NK-92 (cell line): Measurements from ENCODE around the gene HPSE2.
"Not testable (repeated sequence)": the region's sequence is repeated elsewhere in the genome, so short reads cannot be mapped to it uniquely, and the experiment has no call there.

Experiments
- DNase-seq: peaks from one replicate; lab custom pipeline; 2025; ENCODE audit not compliant: unreplicated experiment; lab: John Stamatoyannopoulos, UW

The HPSE2 gene

GRCh38 chr10:99008054-99008453 is 227.6 kb downstream of the HPSE2 start:
- DNase-seq = no peak

DNA sequence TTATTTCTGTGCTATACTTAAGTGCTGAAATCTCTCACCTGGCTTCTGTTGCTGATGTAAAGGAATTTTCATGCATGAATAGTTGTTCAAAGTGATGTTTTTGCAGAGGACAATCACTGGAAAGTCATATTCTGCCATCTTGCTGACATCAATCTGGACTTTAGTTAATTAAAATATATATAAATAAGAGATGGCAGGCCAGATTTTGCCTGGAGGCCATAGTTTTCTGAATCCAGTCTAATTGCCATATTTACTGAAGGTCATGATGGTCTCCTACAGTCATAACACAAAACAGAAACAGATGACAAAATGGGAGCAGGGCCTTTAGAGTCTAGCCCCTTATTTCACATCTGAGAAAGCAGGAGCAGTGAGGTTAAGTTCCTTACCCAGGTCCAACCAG is 228.2 kb downstream of the HPSE2 start:
- DNase-seq = no peak

GRCh38 chr10:99005254-99005653 is 230.4 kb downstream of the HPSE2 start:
- no peak for DNase-seq

GRCh38 chr10:99004738-99005137 is 230.9 kb downstream of the HPSE2 start:
- no peak for DNase-seq

- no peak for DNase-seq
Measured at GRCh38 chr10:99002392-99002791, 233.3 kb downstream of the HPSE2 start.

DNA sequence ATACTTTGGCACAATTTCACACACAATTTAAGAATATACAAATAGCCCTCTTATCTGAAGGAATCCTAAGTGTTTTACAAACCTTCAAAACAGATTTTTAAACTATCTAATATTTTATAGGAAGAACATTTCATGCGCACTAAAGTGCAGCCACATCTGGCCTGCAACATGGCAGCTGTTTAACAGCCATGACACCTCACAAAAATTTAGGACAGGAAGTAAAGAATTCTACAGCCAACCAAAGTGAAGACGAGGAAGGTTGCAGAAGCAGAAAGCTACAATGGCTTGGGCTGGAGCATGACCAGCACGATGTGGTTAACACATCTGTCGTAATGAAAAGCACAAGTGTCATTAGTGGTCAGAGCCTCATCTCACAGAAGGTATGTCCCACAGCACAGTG is 238.1 kb downstream of the HPSE2 start:
- DNase-seq = no peak

DNA sequence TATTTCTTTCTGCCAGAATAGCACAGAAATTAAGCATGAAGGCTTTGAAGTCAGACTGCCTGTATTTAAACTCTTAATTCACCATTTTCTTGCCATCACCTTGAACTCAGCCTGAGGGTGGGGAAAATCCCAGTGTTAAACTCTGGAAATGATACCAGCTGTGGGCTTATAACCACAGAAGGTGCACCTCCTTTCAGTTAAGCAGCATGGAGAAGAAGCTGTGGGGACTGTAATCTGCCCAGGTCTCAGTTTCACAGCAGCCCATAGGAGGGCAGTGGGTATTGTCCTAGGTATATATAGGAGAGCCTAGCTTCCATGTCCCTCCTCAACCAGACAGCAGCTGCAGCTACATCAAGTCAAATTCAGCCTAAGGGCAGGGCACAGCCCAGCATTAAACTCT is 241.6 kb downstream of the HPSE2 start:
- no peak for DNase-seq

DNA sequence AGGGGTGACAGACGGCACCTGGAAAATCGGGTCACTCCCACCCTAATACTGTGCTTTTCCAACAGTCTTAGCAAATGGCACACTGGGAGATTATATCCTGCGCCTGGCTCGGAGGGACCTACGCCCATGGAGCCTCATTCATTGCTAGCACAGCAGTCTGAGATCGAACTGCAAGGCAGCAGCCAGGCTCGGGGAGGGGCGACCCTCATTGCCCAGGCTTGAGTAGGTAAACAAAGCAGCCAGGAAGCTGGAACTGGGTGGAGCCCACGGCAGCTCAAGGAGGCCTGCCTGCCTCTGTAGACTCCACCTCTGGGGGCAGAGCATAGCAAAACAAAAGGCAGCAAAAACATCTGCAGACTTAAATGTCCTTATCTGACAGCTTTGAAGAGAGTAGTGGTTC is 251.9 kb downstream of the HPSE2 start:
- DNase-seq = not testable (repeated sequence)

- no peak for DNase-seq
Measured at GRCh38 chr10:98980353-98980752, 255.3 kb downstream of the HPSE2 start.

DNA sequence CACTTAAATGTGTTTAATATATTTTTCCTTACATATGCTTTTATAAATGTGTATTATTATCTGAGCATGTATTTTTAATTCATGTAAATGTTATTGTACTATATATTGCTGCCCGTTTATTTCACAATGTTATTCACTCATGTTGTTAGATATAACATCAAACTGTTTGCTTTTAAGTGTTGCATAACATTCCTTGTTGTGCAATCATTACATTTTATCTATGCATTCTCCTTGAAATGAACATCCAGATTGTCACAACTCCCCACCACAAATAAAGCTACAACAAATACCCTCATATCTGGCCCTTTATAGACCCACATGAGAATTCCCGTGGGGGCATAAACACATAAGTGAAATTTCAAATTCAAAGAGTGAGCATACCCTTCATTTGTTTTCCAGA is 264.2 kb downstream of the HPSE2 start:
- no peak for DNase-seq

- no peak for DNase-seq
Measured at GRCh38 chr10:98967601-98968000, 268.1 kb downstream of the HPSE2 start.

DNA sequence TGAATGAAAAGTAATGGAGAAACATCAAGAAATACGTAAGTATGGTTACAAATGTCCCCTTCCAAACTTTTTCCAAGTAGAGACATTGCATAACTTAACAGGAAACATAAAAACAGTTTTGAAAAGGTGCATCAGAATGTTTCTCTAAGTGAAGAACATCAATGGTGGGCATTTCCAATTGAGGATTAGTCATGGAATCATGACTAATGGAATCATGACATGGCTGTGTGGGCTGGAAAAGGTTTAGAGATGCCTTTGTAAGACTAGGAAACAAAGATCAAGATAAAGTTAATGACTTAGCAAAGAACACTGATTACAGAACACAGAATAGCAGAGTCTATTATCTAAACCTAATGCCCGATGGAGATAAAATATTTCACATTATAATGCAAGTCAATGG is 272.0 kb downstream of the HPSE2 start:
- DNase-seq = no peak

GRCh38 chr10:98959379-98959778 is 276.3 kb downstream of the HPSE2 start:
- DNase-seq = no peak

DNA sequence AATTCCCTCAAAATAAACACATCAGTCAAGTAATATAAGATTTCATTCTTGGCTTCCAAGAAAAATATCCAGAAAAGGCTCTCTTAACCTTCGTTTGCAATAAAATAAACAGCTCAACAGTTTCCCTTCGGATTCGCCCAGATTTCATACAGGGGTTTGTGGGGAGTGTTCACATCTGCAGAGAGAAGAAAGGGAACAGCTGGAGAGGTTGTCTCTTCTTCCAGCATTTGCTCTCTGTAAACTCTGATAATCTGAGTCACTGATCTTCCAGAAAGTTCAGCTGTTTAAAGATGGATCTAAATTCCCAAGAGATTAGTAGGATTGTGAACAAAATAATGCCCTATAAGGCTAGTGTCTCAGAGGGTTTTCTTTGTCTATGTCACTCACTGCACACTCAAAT is 277.9 kb downstream of the HPSE2 start:
- DNase-seq = no peak

DNA sequence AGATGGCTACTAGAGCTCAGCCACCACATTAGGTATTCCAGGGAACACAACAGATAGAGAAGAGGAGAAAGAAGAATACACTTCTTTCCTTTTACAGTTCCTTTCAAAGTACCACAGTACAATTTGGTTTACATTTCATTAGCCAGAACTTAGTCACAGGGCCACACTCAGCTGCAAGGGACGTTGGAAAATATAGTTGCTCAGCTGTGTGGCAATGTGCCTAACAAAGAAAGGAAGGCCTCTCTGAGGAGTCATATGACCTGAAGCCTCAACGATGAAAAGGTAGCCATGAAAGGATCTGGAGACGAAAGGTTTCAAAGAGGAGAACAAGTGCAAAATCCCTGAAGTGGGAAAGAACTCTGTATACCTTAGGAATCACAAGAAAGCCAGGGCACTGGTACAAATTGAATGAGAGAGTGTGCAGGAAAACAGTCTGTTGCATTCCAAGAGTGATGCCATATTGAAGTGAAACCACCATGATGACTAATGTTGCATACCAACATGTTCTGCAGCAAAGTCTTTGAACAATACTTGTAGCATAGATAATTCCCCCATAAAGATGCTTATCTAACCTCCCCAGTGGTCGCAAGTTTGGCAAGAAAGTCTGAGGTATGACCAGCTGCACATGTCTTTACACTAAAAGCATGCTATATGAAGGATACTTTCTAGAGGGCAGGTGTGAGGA is 278.9 kb downstream of the HPSE2 start:
- no peak for DNase-seq

DNA sequence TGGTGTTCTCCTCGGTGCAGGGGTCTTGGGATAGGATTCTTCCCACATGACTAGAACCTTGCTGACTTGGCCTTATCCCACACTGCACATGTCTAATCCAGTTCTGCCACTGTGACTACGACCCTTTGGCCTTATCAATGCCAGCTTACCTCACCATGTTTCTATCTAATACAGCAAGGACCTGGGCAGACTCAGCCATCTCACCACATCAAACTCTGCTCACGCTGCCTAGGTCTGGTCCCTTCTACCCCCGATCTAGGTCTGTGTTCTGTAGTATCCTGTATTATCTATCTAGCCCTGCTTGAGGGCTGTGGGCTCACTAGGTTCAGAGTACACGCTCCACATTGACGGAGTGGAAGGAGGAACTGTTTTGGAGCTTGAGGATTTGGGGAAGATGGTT is 282.4 kb downstream of the HPSE2 start:
- no peak for DNase-seq

GRCh38 chr10:98951269-98952000 is 284.2 kb downstream of the HPSE2 start:
- DNase-seq = no peak

DNA sequence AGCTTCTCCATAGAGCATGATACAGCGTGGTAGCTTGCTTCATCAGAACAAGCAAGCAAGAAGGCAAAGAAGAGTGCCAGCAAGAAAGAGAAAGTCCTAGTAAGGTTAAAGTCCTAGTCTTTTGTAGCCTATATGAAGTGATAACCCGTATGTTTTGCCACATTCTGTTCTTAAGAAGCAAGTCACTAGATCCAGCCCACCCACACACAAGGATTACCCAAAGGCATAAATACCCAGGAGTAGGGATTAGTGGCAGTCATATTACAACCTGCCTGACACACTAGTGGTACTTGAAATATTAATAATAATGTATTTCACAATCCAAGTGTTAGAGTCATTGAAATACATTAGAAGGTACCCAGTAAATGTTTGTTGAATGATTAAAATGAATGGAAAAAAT is 285.5 kb downstream of the HPSE2 start:
- DNase-seq = no peak

GRCh38 chr10:98949306-98949705 is 286.3 kb downstream of the HPSE2 start:
- no peak for DNase-seq

DNA sequence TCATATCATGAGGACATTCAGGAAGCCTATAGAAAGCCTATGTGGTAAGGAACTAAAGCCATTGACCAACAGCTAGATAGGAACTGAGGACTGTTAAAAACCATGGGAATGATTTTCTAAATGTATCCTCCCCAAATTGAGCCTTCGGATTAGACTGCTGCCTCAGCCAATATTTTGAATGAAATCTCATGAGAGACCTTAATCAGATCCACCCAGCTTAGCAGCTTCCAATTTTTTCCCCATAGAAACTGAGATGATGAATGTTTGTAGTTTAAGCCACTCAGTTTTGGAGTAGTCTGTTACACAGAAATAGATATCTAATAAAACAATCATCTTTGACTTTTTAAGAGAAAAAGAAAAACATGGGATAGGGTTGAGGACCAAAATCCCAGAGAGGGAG is 292.0 kb downstream of the HPSE2 start:
- no peak for DNase-seq

DNA sequence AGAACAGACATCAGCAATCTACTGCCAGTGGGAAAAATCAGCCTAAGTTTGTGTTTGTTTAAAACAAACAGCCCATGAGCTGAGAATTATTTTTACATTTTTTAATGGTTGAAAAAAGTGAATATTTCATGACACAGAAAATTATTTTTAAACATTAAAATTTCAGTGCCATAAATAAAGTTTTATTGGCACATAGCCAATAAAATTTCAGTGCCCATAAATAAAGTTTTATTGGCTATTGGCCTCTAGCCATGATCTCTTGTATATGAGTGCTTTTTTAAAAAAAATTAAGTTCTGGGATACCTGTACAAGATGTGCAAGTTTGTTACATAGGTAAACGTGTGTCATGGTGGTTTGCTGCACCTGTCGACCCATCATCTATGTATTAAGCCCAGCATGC is 305.9 kb downstream of the HPSE2 start:
- DNase-seq = no peak

- no peak for DNase-seq
Measured at GRCh38 chr10:98925651-98926050, 310.0 kb downstream of the HPSE2 start.

DNA sequence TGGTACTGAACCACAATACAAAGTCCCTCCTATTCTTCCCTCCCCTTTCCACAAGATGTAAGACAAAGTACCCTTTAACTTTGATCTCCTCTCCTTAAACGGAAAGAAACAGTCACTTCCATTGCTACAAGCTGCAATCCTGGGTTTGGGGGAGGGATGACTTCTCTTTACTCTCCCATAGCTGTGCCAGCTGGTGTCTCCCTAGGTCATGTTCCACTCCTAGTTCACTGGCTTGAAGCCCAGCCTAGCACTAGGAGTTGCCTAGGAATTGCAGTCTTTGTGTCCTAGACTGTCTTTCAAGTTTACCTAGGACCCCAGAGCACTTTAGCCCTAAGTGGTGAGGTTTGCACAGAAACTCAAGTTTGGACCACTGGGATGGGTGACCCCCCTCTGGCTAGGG is 311.1 kb downstream of the HPSE2 start:
- DNase-seq = no peak
